Sigmoid colon (tissue), 7 donors: ENCODE results near the gene C19orf25. TPM values are rescaled to one million over a fixed set of nuclear protein-coding genes. Genes with fewer than 3 reads are reported as not detected.

Experiments used
- DNase-seq: peaks from one replicate; pipeline ENCODE4 v3.0.0-alpha.2; 2019
- H3K27ac ChIP-seq, 4 donors: fragments of 200-600 bp; sonication (generic); one replicate each; pipeline ENCODE4 v1.5.1; 2016 to 2019; ENCODE audit warnings: mild to moderate bottlenecking in 1 of 4
- H3K27me3 ChIP-seq, 3 donors: fragments of 200-600 bp; sonication (generic); one replicate each; pipeline ENCODE4 v1.5.1; 2019; ENCODE audit warnings: mild to moderate bottlenecking in 1 of 3
- H3K36me3 ChIP-seq, 4 donors: fragments of 200-600 bp; sonication (generic); one replicate each; pipeline ENCODE4 v1.5.1; 2016 to 2019
- H3K4me1 ChIP-seq, 4 donors: fragments of 200-600 bp; sonication (generic); one replicate each; pipeline ENCODE4 v1.5.1; 2017 to 2019
- H3K4me3 ChIP-seq, 4 donors: fragments of 200-600 bp; sonication (generic); one replicate each; pipeline ENCODE4 v1.5.1; 2017 to 2019; ENCODE audit warnings: mild to moderate bottlenecking in 2 of 4, moderate library complexity in 1 of 4
- H3K9me3 ChIP-seq, 4 donors: fragments of 200-600 bp in 3 of 4; sonication (generic) in 3 of 4; one replicate each; pipeline versions ENCODE4 v1.5.1 to v1.6.1; 2013 to 2019
- EP300 ChIP-seq, 4 donors: sonication (generic); formaldehyde crosslinking; IDR thresholded peaks; one replicate each; pipeline ENCODE4 v1.6.1; 2017; ENCODE audit warnings: antibody characterized with exemption in 4 of 4
- POLR2A ChIP-seq, 2 donors: fragments of 450-650 bp; IDR thresholded peaks; one replicate each; pipeline ENCODE4 v1.6.1; 2016; ENCODE audit warnings: antibody characterized with exemption in 2 of 2, mild to moderate bottlenecking in 2 of 2, moderate library complexity in 2 of 2
- POLR2AphosphoS5 ChIP-seq, 4 donors: sonication (generic); formaldehyde crosslinking; IDR thresholded peaks; one replicate each; pipeline ENCODE4 v1.6.1; 2017; ENCODE audit warnings: antibody characterized with exemption in 4 of 4
- WGBS, 2 donors: extraction: QIAGEN DNeasy Blood & Tissue Kit; methylation state at CpG; one replicate each; pipeline ENCODE4 v1.1.7; 2013; 5-methylcytosine and 5-hydroxymethylcytosine counted together
- intact Hi-C: fragments of 100-400 bp; cut with DNase I; formaldehyde crosslinking; loops from one replicate; pipeline ENCODE4 v1.15.1; 2023
- polyA plus RNA-seq, 3 donors: library from polyadenylated mRNA; stranded (reverse); fragments of 200-250 nt; gene quantifications; one replicate each; pipeline ENCODE4 v1.2.3, GENCODE V29; 2013
- total RNA-seq, 4 donors: library from RNA; depleted of rRNA; stranded (reverse); fragments of >200 nt; gene quantifications; one replicate each; pipeline ENCODE4 v1.1.0, GENCODE V29; 2016
- TF ChIP-seq, protein P1 (sequence below), 4 experiments: fragments of 450-650 bp in 3 of 4; fragments of 200-600 bp in 1 of 4; IDR thresholded peaks; one replicate each; pipeline ENCODE4 v1.5.1; 2016 to 2019; ENCODE audit warnings: antibody characterized with exemption in 4 of 4, mild to moderate bottlenecking in 3 of 4, moderate library complexity in 2 of 4
- donor health status: healthy with polysubstance abuse.
- donor health status: Bipolar disorder and iron deficiency.
- donor health status: healthy.

C19orf25 gene
- total and polyA plus RNA-seq, 7 donors, result 19.6 to 51.5 (median 26.0) TPM

DNA sequence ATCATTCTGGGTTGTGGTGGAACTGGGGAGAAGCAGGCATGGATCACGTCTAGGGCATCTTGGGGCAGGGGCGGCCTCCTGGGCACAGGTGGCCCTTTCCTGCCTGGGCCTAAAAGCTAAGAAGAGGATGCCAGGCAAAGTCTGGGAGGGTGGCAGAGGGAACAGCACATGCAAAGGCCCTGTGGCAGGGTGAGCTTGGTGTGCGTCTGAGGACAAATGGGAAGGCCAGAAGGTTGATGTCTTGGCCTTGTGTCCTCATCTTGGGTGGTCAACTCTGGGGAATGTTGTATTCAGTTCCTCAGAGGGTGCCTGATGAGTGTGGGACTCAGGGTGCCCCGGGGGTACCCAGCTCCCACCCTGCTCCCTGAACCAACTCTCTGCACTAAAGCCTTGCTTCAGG lies 39.5 kb upstream of the C19orf25 start:
- DNase-seq, result no peak
- Histone ChIP-seq H3K4me1 (peaks cover 0 to 18% (median 14%) of the 10 kb centered on the region in 4 donors), H3K27me3 (peaks cover 6 to 18% (median 18%) of the 10 kb centered on the region in 3 donors), H3K36me3 (no peaks in the 10 kb centered on the region), H3K27ac (no peak overlapping the region), H3K9me3 (no peaks in the 10 kb centered on the region), H3K4me3 (no peak overlapping the region)
- intact Hi-C loops, result no loop called here
- TF ChIP-seq EP300 (IDR thresholded peaks at IDR 0.05) (no peak), POLR2A (IDR thresholded peaks at IDR 0.05) (no peak), POLR2AphosphoS5 (IDR thresholded peaks at IDR 0.05) (no peak)
- TF ChIP-seq, protein P1, sequence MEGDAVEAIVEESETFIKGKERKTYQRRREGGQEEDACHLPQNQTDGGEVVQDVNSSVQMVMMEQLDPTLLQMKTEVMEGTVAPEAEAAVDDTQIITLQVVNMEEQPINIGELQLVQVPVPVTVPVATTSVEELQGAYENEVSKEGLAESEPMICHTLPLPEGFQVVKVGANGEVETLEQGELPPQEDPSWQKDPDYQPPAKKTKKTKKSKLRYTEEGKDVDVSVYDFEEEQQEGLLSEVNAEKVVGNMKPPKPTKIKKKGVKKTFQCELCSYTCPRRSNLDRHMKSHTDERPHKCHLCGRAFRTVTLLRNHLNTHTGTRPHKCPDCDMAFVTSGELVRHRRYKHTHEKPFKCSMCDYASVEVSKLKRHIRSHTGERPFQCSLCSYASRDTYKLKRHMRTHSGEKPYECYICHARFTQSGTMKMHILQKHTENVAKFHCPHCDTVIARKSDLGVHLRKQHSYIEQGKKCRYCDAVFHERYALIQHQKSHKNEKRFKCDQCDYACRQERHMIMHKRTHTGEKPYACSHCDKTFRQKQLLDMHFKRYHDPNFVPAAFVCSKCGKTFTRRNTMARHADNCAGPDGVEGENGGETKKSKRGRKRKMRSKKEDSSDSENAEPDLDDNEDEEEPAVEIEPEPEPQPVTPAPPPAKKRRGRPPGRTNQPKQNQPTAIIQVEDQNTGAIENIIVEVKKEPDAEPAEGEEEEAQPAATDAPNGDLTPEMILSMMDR (IDR thresholded peaks at IDR 0.05), result no peak
- WGBS, 2 donors, result 83 to 87% methylated on average over 4 of the region's 4 CpGs

DNA sequence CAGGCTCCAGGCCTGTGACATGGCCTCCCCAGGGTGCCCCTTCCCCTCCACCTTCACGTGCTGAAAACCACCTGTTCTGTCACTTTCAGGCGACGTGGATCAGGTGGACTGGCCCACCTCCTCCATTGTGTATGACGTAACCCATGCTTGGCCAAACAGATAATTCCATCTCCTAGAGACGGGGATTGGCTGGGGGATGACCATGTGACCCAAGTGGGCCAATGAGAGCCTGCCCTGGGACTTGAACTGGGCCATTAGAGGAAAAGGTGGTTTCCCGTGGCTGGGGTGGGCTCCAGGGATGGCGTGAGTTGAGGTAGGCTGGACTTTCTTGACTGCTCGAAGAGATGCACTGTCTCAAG lies 37.4 kb upstream of the C19orf25 start:
- Histone ChIP-seq H3K27ac (no peak overlapping the region), H3K9me3 (no peaks in the 10 kb centered on the region), H3K27me3 (peaks cover 0 to 30% (median 26%) of the 10 kb centered on the region in 3 donors), H3K4me3 (no peak overlapping the region), H3K4me1 (peaks cover 0 to 24% (median 17%) of the 10 kb centered on the region in 4 donors), H3K36me3 (no peaks in the 10 kb centered on the region)
- TF ChIP-seq, protein P1 (IDR thresholded peaks at IDR 0.05), result no peak
- TF ChIP-seq POLR2A (IDR thresholded peaks at IDR 0.05) (no peak), EP300 (IDR thresholded peaks at IDR 0.05) (no peak), POLR2AphosphoS5 (IDR thresholded peaks at IDR 0.05) (no peak)
- WGBS, 2 donors, result 69 to 70% methylated on average over 8 of the region's 8 CpGs
- intact Hi-C loops, result no loop called here
- no peak for DNase-seq

- peaks cover 0 to 36% (median 30%) of the 10 kb centered on the region in 3 donors for H3K27me3 ChIP-seq
- no peaks in the 10 kb centered on the region for H3K9me3 ChIP-seq
- intact Hi-C loops, result no loop called here
- H3K36me3 ChIP-seq, result no peaks in the 10 kb centered on the region
- no peak for DNase-seq
- TF ChIP-seq EP300 (IDR thresholded peaks at IDR 0.05), result no peak
- H3K4me1 ChIP-seq, result peaks cover 0 to 22% (median 15%) of the 10 kb centered on the region in 4 donors
- 62 to 69% methylated on average over 14 of the region's 14 CpGs for WGBS, 2 donors
- H3K4me3 ChIP-seq, result no peak overlapping the region
- no peak overlapping the region for H3K27ac ChIP-seq
Measured at GRCh38 chr19:1514986-1515721, 36.1 kb upstream of the C19orf25 start.

GRCh38 chr19:1514295-1514661 lies 35.3 kb upstream of the C19orf25 start:
- H3K27me3 ChIP-seq, result peaks cover 0 to 36% (median 30%) of the 10 kb centered on the region in 3 donors
- peaks cover 0 to 22% (median 15%) of the 10 kb centered on the region in 4 donors for H3K4me1 ChIP-seq
- TF ChIP-seq EP300 (IDR thresholded peaks at IDR 0.05), result no peak
- TF ChIP-seq POLR2AphosphoS5 (IDR thresholded peaks at IDR 0.05), result no peak
- TF ChIP-seq, protein P1 (IDR thresholded peaks at IDR 0.05), result no peak
- no peak for TF ChIP-seq POLR2A (IDR thresholded peaks at IDR 0.05)
- H3K27ac ChIP-seq, result no peak overlapping the region
- 67 to 74% methylated on average over 10 of the region's 10 CpGs for WGBS, 2 donors
- intact Hi-C loops, result no loop called here
- DNase-seq, result no peak
- H3K4me3 ChIP-seq, result no peak overlapping the region
- H3K36me3 ChIP-seq, result no peaks in the 10 kb centered on the region
- H3K9me3 ChIP-seq, result no peaks in the 10 kb centered on the region

DNA sequence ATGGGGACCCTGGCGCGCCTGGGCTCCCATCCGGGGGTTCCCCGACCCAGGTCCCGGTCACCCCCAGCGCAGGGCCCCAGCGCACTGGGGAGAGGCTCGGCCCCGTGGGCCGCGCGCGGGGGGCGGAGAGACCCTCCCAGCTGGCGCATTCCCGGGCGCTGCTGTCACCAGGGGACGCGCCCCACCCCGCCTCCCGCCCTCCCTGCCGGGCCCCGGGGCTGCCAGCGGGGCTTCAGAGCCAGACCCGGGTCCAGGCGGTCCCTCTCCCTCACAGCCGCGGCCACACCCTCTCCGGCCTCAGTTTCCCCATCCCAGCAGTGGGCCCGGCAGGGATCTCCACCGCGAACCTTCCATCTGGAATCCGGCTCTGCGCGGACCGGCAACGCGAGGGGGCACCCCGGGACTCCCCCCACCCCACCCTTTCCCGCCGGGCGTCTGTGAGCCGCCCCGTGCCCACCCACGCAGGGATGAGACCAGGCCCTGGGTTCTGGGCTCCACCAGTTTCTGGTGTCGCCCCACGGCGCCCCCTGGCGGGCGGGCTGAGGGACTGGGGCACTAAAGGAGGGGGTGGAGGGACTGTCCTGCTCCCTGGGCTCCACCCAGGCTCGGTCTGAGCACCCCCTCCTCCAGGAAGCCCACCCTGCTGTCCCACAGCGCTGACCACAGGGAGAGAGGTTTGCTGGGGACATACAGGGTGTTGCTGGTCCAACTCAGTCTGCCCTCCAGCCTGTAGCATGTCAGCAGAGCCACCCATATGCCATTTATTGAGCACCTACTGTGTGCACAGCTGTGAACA lies 34.7 kb upstream of the C19orf25 start:
- DNase-seq, result no peak

More for the DNA sequence above, 34.7 kb upstream of the C19orf25 start:
- H3K27me3 ChIP-seq, result peaks cover 0 to 36% (median 30%) of the 10 kb centered on the region in 3 donors
- H3K4me3 ChIP-seq, result peak overlapping the region; percentile 25 to 60 (median 52)
- no peaks in the 10 kb centered on the region for H3K9me3 ChIP-seq
- 2 to 8% methylated on average over 52 of the region's 52 CpGs for WGBS, 2 donors
- intact Hi-C loops, result no loop called here
- no peak for TF ChIP-seq POLR2A (IDR thresholded peaks at IDR 0.05)
- TF ChIP-seq, protein P1 (IDR thresholded peaks at IDR 0.05), result peak; percentile 24 to 63 (median 52)
- no peaks in the 10 kb centered on the region for H3K36me3 ChIP-seq
- H3K4me1 ChIP-seq, result peaks cover 0 to 22% (median 15%) of the 10 kb centered on the region in 4 donors
- peak overlapping the region; percentile 64 to 78 (median 75) for H3K27ac ChIP-seq
